Measurements from ENCODE around the gene UNC50.

Gene UNC50

DNA sequence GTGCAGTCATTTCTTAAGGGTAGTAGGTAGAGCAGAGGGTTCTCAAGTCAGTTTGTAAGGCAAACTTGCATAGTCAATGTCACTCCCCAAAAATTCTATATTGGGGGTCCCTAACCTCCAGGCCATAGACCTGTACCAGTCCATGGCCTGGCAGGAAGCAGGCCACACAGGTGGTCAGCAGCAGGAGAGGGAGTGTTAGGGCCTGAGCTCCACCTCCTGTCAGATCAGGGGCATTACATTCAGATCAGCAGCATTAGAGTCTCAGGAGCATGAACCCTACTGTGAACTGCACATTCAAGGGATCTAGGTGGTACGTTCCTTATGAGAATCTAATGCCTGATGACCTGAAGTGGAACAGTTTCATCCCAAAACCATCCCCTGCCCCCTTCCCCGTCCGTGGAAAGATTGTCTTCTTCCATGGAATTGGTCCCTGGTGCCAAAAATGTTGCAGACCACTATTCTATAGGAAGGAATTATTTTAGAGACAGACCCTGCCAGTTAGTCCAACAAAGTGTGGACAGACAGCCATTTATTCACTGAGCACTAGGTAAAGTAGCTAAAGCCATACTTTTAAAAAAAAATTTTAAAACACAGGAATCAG is 6.8 kb upstream of the UNC50 start:
- DNase-seq (ENCODE audit: low read depth in 1 of 2, low spot score in 1 of 2): peak in 1 of 2 experiments; percentile 35
- Histone ChIP-seq H3K4me3 (replicated peaks; ENCODE audit: insufficient read depth, low read length) (no peak overlapping the region), H3K27ac (replicated peaks) (no peak overlapping the region), H3K27me3 (ENCODE audit: insufficient read depth, poor library complexity, severe bottlenecking) (no peaks in the 10 kb centered on the region)
- peak; percentile 37 for TF ChIP-seq CTCF (IDR thresholded peaks at IDR 0.05; ENCODE audit: insufficient read depth, low read length)
- no peak for TF ChIP-seq SPI1 (IDR thresholded peaks at IDR 0.05; ENCODE audit: borderline replicate concordance, low read depth)

DNA sequence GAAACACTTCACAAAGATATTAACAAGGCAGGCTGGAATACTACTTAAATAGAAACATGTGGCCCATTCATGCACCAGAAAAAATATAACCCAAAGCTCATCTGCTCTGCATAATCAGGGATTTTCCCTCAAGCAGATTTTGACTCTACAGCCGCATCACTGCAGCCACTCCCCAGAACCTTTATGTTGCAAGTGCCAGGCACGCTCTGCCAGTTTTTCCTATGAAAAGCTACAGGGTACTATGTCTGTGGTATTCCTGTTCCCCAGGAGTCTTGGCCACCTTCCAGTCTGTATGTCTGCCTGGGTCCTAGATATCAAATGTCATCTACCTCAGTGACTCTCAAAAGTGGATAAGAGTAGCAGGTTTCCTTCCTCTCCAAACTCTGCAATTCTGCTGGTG is 3.8 kb upstream of the UNC50 start:
- Histone ChIP-seq H3K27ac (replicated peaks) (no peak overlapping the region), H3K4me3 (replicated peaks; ENCODE audit: insufficient read depth, low read length) (no peak overlapping the region), H3K27me3 (ENCODE audit: insufficient read depth, poor library complexity, severe bottlenecking) (no peaks in the 10 kb centered on the region)
- TF ChIP-seq POLR2AphosphoS5 (IDR thresholded peaks at IDR 0.05; ENCODE audit: low read depth) (no peak), SPI1 (IDR thresholded peaks at IDR 0.05; ENCODE audit: borderline replicate concordance, low read depth) (no peak)
- DNase-seq (ENCODE audit: low read depth in 1 of 2, low spot score in 1 of 2): no peak

DNA sequence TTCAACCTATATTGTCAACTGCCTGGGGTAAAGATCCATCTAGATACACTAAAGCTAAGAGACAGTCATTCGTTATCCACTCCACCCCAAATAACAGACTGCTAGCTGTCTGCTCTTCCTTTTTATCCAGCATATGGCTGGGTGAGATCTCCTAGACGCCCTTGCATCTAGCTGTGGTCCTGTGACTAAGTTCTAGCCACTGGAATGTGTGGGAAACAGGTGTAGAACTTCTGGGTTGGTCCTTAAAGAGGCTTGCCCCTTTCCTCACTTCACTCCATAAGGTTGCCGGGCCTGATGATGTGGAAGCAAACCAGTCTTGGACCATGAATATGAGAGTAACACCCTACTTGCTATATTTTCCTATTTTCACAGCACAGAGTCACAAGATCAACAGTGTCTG is 3.3 kb upstream of the UNC50 start:
- Histone ChIP-seq H3K27ac (replicated peaks) (no peak overlapping the region), H3K4me3 (replicated peaks; ENCODE audit: insufficient read depth, low read length) (no peak overlapping the region), H3K27me3 (ENCODE audit: insufficient read depth, poor library complexity, severe bottlenecking) (no peaks in the 10 kb centered on the region)
- DNase-seq (ENCODE audit: low read depth in 1 of 2, low spot score in 1 of 2): no peak
- TF ChIP-seq CTCF (IDR thresholded peaks at IDR 0.05; ENCODE audit: insufficient read depth, low read length): no peak
- TF ChIP-seq, protein P1, sequence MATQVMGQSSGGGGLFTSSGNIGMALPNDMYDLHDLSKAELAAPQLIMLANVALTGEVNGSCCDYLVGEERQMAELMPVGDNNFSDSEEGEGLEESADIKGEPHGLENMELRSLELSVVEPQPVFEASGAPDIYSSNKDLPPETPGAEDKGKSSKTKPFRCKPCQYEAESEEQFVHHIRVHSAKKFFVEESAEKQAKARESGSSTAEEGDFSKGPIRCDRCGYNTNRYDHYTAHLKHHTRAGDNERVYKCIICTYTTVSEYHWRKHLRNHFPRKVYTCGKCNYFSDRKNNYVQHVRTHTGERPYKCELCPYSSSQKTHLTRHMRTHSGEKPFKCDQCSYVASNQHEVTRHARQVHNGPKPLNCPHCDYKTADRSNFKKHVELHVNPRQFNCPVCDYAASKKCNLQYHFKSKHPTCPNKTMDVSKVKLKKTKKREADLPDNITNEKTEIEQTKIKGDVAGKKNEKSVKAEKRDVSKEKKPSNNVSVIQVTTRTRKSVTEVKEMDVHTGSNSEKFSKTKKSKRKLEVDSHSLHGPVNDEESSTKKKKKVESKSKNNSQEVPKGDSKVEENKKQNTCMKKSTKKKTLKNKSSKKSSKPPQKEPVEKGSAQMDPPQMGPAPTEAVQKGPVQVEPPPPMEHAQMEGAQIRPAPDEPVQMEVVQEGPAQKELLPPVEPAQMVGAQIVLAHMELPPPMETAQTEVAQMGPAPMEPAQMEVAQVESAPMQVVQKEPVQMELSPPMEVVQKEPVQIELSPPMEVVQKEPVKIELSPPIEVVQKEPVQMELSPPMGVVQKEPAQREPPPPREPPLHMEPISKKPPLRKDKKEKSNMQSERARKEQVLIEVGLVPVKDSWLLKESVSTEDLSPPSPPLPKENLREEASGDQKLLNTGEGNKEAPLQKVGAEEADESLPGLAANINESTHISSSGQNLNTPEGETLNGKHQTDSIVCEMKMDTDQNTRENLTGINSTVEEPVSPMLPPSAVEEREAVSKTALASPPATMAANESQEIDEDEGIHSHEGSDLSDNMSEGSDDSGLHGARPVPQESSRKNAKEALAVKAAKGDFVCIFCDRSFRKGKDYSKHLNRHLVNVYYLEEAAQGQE (IDR thresholded peaks at IDR 0.05; ENCODE audit: insufficient replicate concordance, low read depth): no peak
- no peak for TF ChIP-seq POLR2AphosphoS5 (IDR thresholded peaks at IDR 0.05; ENCODE audit: low read depth)
- TF ChIP-seq GABPA (IDR thresholded peaks at IDR 0.05; ENCODE audit: low read depth): no peak
- TF ChIP-seq SPI1 (IDR thresholded peaks at IDR 0.05; ENCODE audit: borderline replicate concordance, low read depth): no peak

DNA sequence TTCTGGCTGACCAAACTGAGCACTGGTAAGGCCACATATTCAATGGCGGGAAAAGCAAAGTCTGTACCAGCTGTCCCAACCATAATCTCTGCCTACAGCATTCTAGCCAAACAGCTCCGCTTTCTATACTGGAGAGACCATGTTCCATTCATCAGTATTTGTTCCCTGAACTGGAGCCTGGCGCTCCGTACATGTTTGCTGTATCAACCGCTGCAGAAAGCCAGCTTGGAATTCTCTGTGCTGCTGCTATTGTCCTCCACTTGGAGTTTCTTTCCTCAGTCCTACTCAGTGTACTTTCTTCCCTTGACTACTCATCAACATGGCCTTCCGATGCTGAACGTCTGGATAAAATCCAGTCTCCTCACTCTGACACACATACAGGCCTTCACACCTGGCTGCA is 2.0 kb upstream of the UNC50 start:
- TF ChIP-seq GABPA (IDR thresholded peaks at IDR 0.05; ENCODE audit: low read depth) (no peak), CTCF (IDR thresholded peaks at IDR 0.05; ENCODE audit: insufficient read depth, low read length) (no peak), POLR2AphosphoS5 (IDR thresholded peaks at IDR 0.05; ENCODE audit: low read depth) (no peak), SPI1 (IDR thresholded peaks at IDR 0.05; ENCODE audit: borderline replicate concordance, low read depth) (no peak)
- TF ChIP-seq, protein P1 (IDR thresholded peaks at IDR 0.05; ENCODE audit: insufficient replicate concordance, low read depth): no peak
- H3K27ac ChIP-seq (replicated peaks): no peak overlapping the region

More for the DNA sequence above, 2.0 kb upstream of the UNC50 start:
- no peak overlapping the region for H3K4me3 ChIP-seq (replicated peaks; ENCODE audit: insufficient read depth, low read length)
- H3K27me3 ChIP-seq (ENCODE audit: insufficient read depth, poor library complexity, severe bottlenecking): no peaks in the 10 kb centered on the region
- no peak for DNase-seq (ENCODE audit: low read depth in 1 of 2, low spot score in 1 of 2)
